Endothelial cell of umbilical vein (primary cell): Measurements from ENCODE around the gene EIF4B. TPM values are rescaled to one million over a fixed set of nuclear protein-coding genes. Genes with fewer than 3 reads are reported as not detected.
A peak's percentile ranks its signal among the peaks of the same experiment; 100 is the strongest.

Source experiments
- BruUV-seq: library from RNA; stranded (reverse); fragments of 400-500 nt; replicated peaks from 2 replicates; lab custom pipeline; 2021; lab: Mats Ljungman, UMichigan
- CTCF ChIA-PET: fragments of 300-600, 350-600 bp; sonication (Branson Sonifier 250); formaldehyde crosslinking; loops from one replicate; lab custom pipeline; 2021; ENCODE audit warnings: antibody characterized with exemption, inconsistent platforms; lab: Charles Lee
- POLR2A ChIA-PET: fragments of 300-600, 350-600 bp; sonication (Branson Sonifier 250); formaldehyde crosslinking; loops from one replicate; lab custom pipeline; 2021; ENCODE audit warnings: antibody characterized with exemption, inconsistent platforms; lab: Charles Lee
- DNase-seq: peaks from one replicate; pipeline ENCODE4 v3.0.0-alpha.2; 2011; ENCODE audit warnings: low read depth, low spot score
- FAIRE-seq: peaks from 2 replicates; lab custom pipeline; 2011; peaks lifted over from hg19 to GRCh38; lab: Jason Lieb, UNC
- H2AFZ ChIP-seq: 2 replicates; pipeline ENCODE4 v1.6.0; 2012; ENCODE audit warnings: low read depth, low read length, control low read depth, inconsistent platforms
- H3K27ac ChIP-seq: 2 replicates; pipeline ENCODE4 v1.5.1; 2011; ENCODE audit warnings: low read depth, mild to moderate bottlenecking, control low read depth, low read length, moderate library complexity; ENCODE audit not compliant: insufficient read depth
- H3K27me3 ChIP-seq, 2 experiments: 2 replicates each; pipeline versions ENCODE4 v1.6.0 to v1.6.1; 2011; ENCODE audit warnings: low read length in 2 of 2, mixed read lengths in 1 of 2; ENCODE audit not compliant: control insufficient read depth in 2 of 2, insufficient read depth in 2 of 2
- H3K36me3 ChIP-seq, 2 experiments: 2 replicates in 1 of 2; 3 replicates in 1 of 2; pipeline ENCODE4 v1.5.1; 2011; ENCODE audit warnings: low read length in 2 of 2, mild to moderate bottlenecking in 1 of 2, moderate library complexity in 1 of 2; ENCODE audit not compliant: control insufficient read depth in 2 of 2, insufficient read depth in 2 of 2; ENCODE audit errors: extremely low read depth in 1 of 2
- H3K4me1 ChIP-seq: 3 replicates; pipeline ENCODE4 v1.5.1; 2011; ENCODE audit warnings: mild to moderate bottlenecking, low read length; ENCODE audit not compliant: control insufficient read depth, insufficient read depth; ENCODE audit errors: extremely low read depth
- H3K4me2 ChIP-seq: 2 replicates; pipeline ENCODE4 v1.6.1; 2011; ENCODE audit warnings: low read length, control low read depth, mixed read lengths; ENCODE audit not compliant: insufficient read depth
- H3K4me3 ChIP-seq, 3 experiments: fragments of 200-600 bp in 1 of 3; sonication (generic), shearing (Covaris generic) in 1 of 3; replicated peaks in 1 of 3; 2 replicates each; pipeline ENCODE4 v1.5.1; 2011 to 2016; ENCODE audit warnings: control low read depth in 3 of 3, low read length in 3 of 3, mild to moderate bottlenecking in 2 of 3, inconsistent platforms in 1 of 3, low read depth in 1 of 3, moderate library complexity in 1 of 3; ENCODE audit not compliant: insufficient read depth in 1 of 3
- H3K79me2 ChIP-seq: 2 replicates; pipeline ENCODE4 v1.6.0; 2012; ENCODE audit warnings: low read length, inconsistent platforms; ENCODE audit not compliant: control insufficient read depth, insufficient read depth
- H3K9ac ChIP-seq: replicated peaks from 2 replicates; pipeline ENCODE3; 2011; ENCODE audit warnings: low read length, control low read depth; ENCODE audit not compliant: insufficient read depth; ENCODE audit errors: extremely low read depth
- H3K9me1 ChIP-seq: replicated peaks from 3 replicates; pipeline ENCODE4 v1.6.0; 2011; ENCODE audit warnings: mild to moderate bottlenecking, low read length; ENCODE audit not compliant: control insufficient read depth, insufficient read depth; ENCODE audit errors: extremely low read depth
- H3K9me3 ChIP-seq: replicated peaks from 2 replicates; pipeline ENCODE4 v1.5.1; 2012; ENCODE audit warnings: low read length, inconsistent platforms; ENCODE audit not compliant: control insufficient read depth, insufficient read depth
- H4K20me1 ChIP-seq: replicated peaks from 2 replicates; pipeline ENCODE3; 2011; ENCODE audit warnings: mild to moderate bottlenecking, low read length; ENCODE audit not compliant: control insufficient read depth, insufficient read depth; ENCODE audit errors: extremely low read depth
- EZH2 ChIP-seq: IDR thresholded peaks from 2 replicates; pipeline ENCODE4 v1.6.1; 2012; ENCODE audit warnings: borderline replicate concordance, low read depth, mild to moderate bottlenecking, moderate library complexity, low read length, inconsistent platforms; ENCODE audit not compliant: severe bottlenecking
- FOS ChIP-seq: IDR thresholded peaks from 2 replicates; pipeline ENCODE4 v1.6.1; 2011; ENCODE audit warnings: mild to moderate bottlenecking, low read length, moderate library complexity, borderline replicate concordance; ENCODE audit not compliant: insufficient read depth
- GATA2 ChIP-seq: IDR thresholded peaks from 2 replicates; pipeline ENCODE4 v1.7.0; 2011; ENCODE audit warnings: low read depth, mild to moderate bottlenecking, moderate library complexity, mixed read lengths, low read length; ENCODE audit not compliant: insufficient read length, insufficient read depth
- JUN ChIP-seq: IDR thresholded peaks from 2 replicates; pipeline ENCODE4 v1.6.1; 2011; ENCODE audit warnings: borderline replicate concordance, low read depth; ENCODE audit not compliant: insufficient read length, insufficient read depth
- MYC ChIP-seq: IDR thresholded peaks from one replicate; pipeline ENCODE4 v1.6.1; 2011; ENCODE audit warnings: mild to moderate bottlenecking, low read depth, low read length
- POLR2A ChIP-seq: IDR thresholded peaks from 2 replicates; pipeline ENCODE4 v1.6.1; 2012; ENCODE audit warnings: low read depth, mild to moderate bottlenecking, control low read depth, low read length
- POLR2AphosphoS5 ChIP-seq: IDR thresholded peaks from 2 replicates; pipeline ENCODE4 v1.6.1; 2012; ENCODE audit warnings: low read depth, mild to moderate bottlenecking, control low read depth, low read length, moderate library complexity; ENCODE audit not compliant: insufficient read depth
- dilution Hi-C: fragments of 300-500 bp; cut with MboI; formaldehyde crosslinking; loops from one replicate; pipeline ENCODE4 v1.15.0; 2019; ENCODE audit warnings: low sequenced_read_pairs; ENCODE audit not compliant: extremely low pct_ligation_motif_present
- intact Hi-C: fragments of 100-400 bp; cut with micrococcal nuclease; formaldehyde crosslinking; loops from one replicate; pipeline ENCODE4 v1.10.0; 2022
- polyA plus RNA-seq, 4 experiments: library from polyadenylated mRNA; depleted of rRNA in 3 of 4; stranded (reverse) in 3 of 4; unstranded in 1 of 4; fragments of >200 nt; gene quantifications; 2 replicates each; pipeline versions ENCODE4 v1.2.1 to v1.2.3, GENCODE V29; 2011 to 2012; ENCODE audit warnings: missing spikeins in 1 of 4
- total RNA-seq: library from RNA; stranded (reverse); gene quantifications from 2 replicates; pipeline ENCODE4 v1.2.3, GENCODE V29; 2021
- TF ChIP-seq, protein P1 (sequence below), 2 donors: IDR thresholded peaks; 1 replicate in 1 of 2; 2 replicates in 1 of 2; pipeline ENCODE4 v1.5.1; 2011; ENCODE audit warnings: low read length in 2 of 2, mild to moderate bottlenecking in 2 of 2, moderate library complexity in 2 of 2, control low read depth in 1 of 2, inconsistent platforms in 1 of 2, low read depth in 1 of 2; ENCODE audit not compliant: insufficient read depth in 1 of 2; ENCODE audit errors: extremely low read depth in 1 of 2
- TF ChIP-seq, protein P2 (sequence below): IDR thresholded peaks from 2 replicates; pipeline ENCODE4 v1.6.1; 2011; ENCODE audit not compliant: insufficient read depth, insufficient read length

Gene EIF4B
- total and polyA plus RNA-seq, 2 donors (not counting 3 experiments of a cell fraction or from before 2014, with no cell fraction given) = 233 to 382 TPM

- FAIRE-seq (peak; percentile 75), DNase-seq (peak; percentile 27)
These were observed 61.1 kb downstream of the EIF4B start for GRCh38 chr12:53067074-53067992.

More at GRCh38 chr12:53067074-53067992, 61.1 kb downstream of the EIF4B start:
- Histone ChIP-seq H3K4me3 (no peak overlapping the region), H3K4me2 (peak overlapping the region; percentile 4), H3K79me2 (no peaks in the 10 kb centered on the region), H4K20me1 (no peaks in the 10 kb centered on the region), H3K27me3 (no peaks in the 10 kb centered on the region), H3K9ac (no peak overlapping the region), H3K27ac (no peak overlapping the region), H2AFZ (no peak overlapping the region), H3K4me1 (peaks cover 32% of the 10 kb centered on the region), H3K9me3 (no peaks in the 10 kb centered on the region), H3K9me1 (no peaks in the 10 kb centered on the region), H3K36me3 (peaks cover 2 to 15% of the 10 kb centered on the region in 2 experiments)
- TF ChIP-seq GATA2 (peak; percentile 62), EZH2 (no peak), FOS (peak; percentile 62), POLR2AphosphoS5 (peak; percentile 24), POLR2A (no peak), MYC (no peak), JUN (no peak)
- TF ChIP-seq, protein P1, sequence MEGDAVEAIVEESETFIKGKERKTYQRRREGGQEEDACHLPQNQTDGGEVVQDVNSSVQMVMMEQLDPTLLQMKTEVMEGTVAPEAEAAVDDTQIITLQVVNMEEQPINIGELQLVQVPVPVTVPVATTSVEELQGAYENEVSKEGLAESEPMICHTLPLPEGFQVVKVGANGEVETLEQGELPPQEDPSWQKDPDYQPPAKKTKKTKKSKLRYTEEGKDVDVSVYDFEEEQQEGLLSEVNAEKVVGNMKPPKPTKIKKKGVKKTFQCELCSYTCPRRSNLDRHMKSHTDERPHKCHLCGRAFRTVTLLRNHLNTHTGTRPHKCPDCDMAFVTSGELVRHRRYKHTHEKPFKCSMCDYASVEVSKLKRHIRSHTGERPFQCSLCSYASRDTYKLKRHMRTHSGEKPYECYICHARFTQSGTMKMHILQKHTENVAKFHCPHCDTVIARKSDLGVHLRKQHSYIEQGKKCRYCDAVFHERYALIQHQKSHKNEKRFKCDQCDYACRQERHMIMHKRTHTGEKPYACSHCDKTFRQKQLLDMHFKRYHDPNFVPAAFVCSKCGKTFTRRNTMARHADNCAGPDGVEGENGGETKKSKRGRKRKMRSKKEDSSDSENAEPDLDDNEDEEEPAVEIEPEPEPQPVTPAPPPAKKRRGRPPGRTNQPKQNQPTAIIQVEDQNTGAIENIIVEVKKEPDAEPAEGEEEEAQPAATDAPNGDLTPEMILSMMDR (IDR thresholded peaks at IDR 0.05; ENCODE audit: extremely low read depth in 1 of 2, insufficient read depth in 1 of 2, low read depth in 1 of 2, low read length in 2 of 2) = no peak
- TF ChIP-seq, protein P2, sequence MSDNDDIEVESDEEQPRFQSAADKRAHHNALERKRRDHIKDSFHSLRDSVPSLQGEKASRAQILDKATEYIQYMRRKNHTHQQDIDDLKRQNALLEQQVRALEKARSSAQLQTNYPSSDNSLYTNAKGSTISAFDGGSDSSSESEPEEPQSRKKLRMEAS = no peak
- intact Hi-C loops = no loop called here
- BruUV-seq = no TSS peak
- CTCF ChIA-PET = interaction anchor here (1.6 to 14.2 kb wide), 10 partner anchors 11 to 254 kb away, joined by 5 to 463 read pairs (median 68); partner anchors contain the start of genes AAAS, CSAD, IGFBP6 and SOAT2
- POLR2A ChIA-PET = interaction anchor here (0.7 to 1.3 kb wide), 2 partner anchors 13 to 185 kb away, joined by 3 to 7 read pairs; a partner anchor contains a TSS
- dilution Hi-C loops = no loop called here
